HFFc6 (cell line): ENCODE measurements around the gene NDUFS2. TPM values are rescaled to one million over a fixed set of nuclear protein-coding genes. Genes with fewer than 3 reads are reported as not detected.

Experiments
- DNase-seq: peaks from one replicate; pipeline ENCODE4 v3.0.0-alpha.2; 2018
- H3K27ac Mint-ChIP-seq: 2 replicates; pipeline ENCODE4 v1.8.0; 2020; ENCODE audit warnings: mild to moderate bottlenecking, mixed read lengths
- H3K27me3 Mint-ChIP-seq: 2 replicates; pipeline ENCODE4 v1.8.0; 2021; ENCODE audit warnings: mild to moderate bottlenecking, moderate library complexity, mixed read lengths; ENCODE audit not compliant: insufficient read depth
- H3K36me3 Mint-ChIP-seq: 2 replicates; pipeline ENCODE4 v1.8.0; 2021; ENCODE audit warnings: low read depth, mixed read lengths
- H3K4me1 Mint-ChIP-seq: 2 replicates; pipeline ENCODE4 v1.8.0; 2020; ENCODE audit warnings: low read depth, mixed read lengths
- H3K4me3 Mint-ChIP-seq: 2 replicates; pipeline ENCODE4 v1.8.0; 2020; ENCODE audit warnings: mild to moderate bottlenecking, moderate library complexity, mixed read lengths
- H3K9me3 Mint-ChIP-seq: 2 replicates; pipeline ENCODE4 v1.8.0; 2020; ENCODE audit warnings: mild to moderate bottlenecking, mixed read lengths
- total RNA-seq, 6 experiments: library from RNA; stranded (reverse); fragmentation: NEBNext Ultra II Directional; extraction: Animal tissue kit (Norgen Biotek cat#: 25700); gene quantifications; 2 replicates in 1 of 6; 3 replicates in 5 of 6; pipeline ENCODE4 v1.2.3, GENCODE V29; 2021
- TF ChIP-seq, protein P1 (sequence below): fragments of 200-600 bp; sonication (generic); IDR thresholded peaks from 2 replicates; pipeline ENCODE4 v1.5.0; 2021; ENCODE audit warnings: antibody characterized with exemption, mild to moderate bottlenecking

Gene NDUFS2
- total RNA-seq, 6 experiments from 2014 or later, result 81.5 to 90.8 (median 85.8) TPM

GRCh38 chr1:161185282-161185682, 16.9 kb upstream of the NDUFS2 start:
- Mint-ChIP-seq H3K36me3 (no peaks in the 10 kb centered on the region), H3K4me1 (peaks cover 38% of the 10 kb centered on the region), H3K27ac (peak overlapping the region; percentile 17; the same call in 1 of the 2 replicates), H3K4me3 (no peak overlapping the region), H3K27me3 (no peaks in the 10 kb centered on the region; the same call in 1 of the 2 replicates), H3K9me3 (no peaks in the 10 kb centered on the region)
- TF ChIP-seq, protein P1, sequence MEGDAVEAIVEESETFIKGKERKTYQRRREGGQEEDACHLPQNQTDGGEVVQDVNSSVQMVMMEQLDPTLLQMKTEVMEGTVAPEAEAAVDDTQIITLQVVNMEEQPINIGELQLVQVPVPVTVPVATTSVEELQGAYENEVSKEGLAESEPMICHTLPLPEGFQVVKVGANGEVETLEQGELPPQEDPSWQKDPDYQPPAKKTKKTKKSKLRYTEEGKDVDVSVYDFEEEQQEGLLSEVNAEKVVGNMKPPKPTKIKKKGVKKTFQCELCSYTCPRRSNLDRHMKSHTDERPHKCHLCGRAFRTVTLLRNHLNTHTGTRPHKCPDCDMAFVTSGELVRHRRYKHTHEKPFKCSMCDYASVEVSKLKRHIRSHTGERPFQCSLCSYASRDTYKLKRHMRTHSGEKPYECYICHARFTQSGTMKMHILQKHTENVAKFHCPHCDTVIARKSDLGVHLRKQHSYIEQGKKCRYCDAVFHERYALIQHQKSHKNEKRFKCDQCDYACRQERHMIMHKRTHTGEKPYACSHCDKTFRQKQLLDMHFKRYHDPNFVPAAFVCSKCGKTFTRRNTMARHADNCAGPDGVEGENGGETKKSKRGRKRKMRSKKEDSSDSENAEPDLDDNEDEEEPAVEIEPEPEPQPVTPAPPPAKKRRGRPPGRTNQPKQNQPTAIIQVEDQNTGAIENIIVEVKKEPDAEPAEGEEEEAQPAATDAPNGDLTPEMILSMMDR, result no peak
- DNase-seq, result peak; percentile 29

- TF ChIP-seq, protein P1, result no peak
- no peaks in the 10 kb centered on the region for H3K36me3 Mint-ChIP-seq
- no peak for DNase-seq
- H3K9me3 Mint-ChIP-seq, result no peaks in the 10 kb centered on the region
- no peak overlapping the region for H3K4me3 Mint-ChIP-seq
- peak overlapping the region; percentile 17 for H3K27ac Mint-ChIP-seq
- peaks cover 38% of the 10 kb centered on the region for H3K4me1 Mint-ChIP-seq
- H3K27me3 Mint-ChIP-seq, result no peaks in the 10 kb centered on the region; the same call in 1 of the 2 replicates
Observed at GRCh38 chr1:161185732-161186311, 16.3 kb upstream of the NDUFS2 start.

DNA sequence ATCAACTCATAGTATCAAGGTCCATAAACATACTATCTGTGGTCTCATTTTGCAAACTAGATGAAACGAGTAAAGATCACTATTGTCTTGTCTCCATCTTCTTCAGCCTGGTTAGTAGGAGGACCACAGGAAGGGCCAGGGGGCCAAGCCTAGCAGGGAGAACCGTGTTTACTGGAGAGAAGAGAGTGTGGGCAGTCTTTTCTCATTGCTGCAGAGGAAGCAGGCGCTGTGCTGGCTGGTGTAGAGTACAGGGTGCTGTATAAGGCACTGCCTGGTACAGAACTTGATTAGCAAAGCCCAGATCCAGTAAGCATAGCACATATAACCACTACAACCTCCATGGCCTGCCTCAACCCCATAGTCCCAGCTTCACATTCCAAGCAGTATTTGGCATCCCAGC, 14.9 kb upstream of the NDUFS2 start:
- H3K27me3 Mint-ChIP-seq, result peaks cover 1% of the 10 kb centered on the region
- no peak overlapping the region for H3K4me3 Mint-ChIP-seq
- H3K9me3 Mint-ChIP-seq, result no peaks in the 10 kb centered on the region
- no peak for DNase-seq
- H3K4me1 Mint-ChIP-seq, result peaks cover 32% of the 10 kb centered on the region
- TF ChIP-seq, protein P1, result no peak
- no peaks in the 10 kb centered on the region for H3K36me3 Mint-ChIP-seq
- H3K27ac Mint-ChIP-seq, result no peak overlapping the region

GRCh38 chr1:161188381-161188780, 13.8 kb upstream of the NDUFS2 start:
- Mint-ChIP-seq H3K4me1 (peaks cover 28% of the 10 kb centered on the region), H3K36me3 (no peaks in the 10 kb centered on the region), H3K4me3 (no peak overlapping the region), H3K9me3 (no peaks in the 10 kb centered on the region), H3K27me3 (peaks cover 1% of the 10 kb centered on the region), H3K27ac (no peak overlapping the region)
- TF ChIP-seq, protein P1, result no peak
- no peak for DNase-seq

GRCh38 chr1:161189036-161189435, 13.1 kb upstream of the NDUFS2 start:
- Mint-ChIP-seq H3K27ac (peak overlapping the region; percentile 65; the same call in 1 of the 2 replicates), H3K4me1 (peaks cover 28% of the 10 kb centered on the region), H3K4me3 (no peak overlapping the region), H3K9me3 (no peaks in the 10 kb centered on the region), H3K36me3 (no peaks in the 10 kb centered on the region), H3K27me3 (peaks cover 1% of the 10 kb centered on the region)
- no peak for DNase-seq
- TF ChIP-seq, protein P1, result no peak
